GM21423 (cell line): ENCODE measurements around the gene TSACC.

ENCODE experiments used
- ATAC-seq: cut with Tn5 transposase; IDR thresholded peaks from one replicate; pipeline ENCODE4 v1.9.1; 2021; ENCODE audit warnings: mild to moderate bottlenecking, moderate library complexity; ENCODE audit not compliant: unreplicated experiment

TSACC gene

DNA sequence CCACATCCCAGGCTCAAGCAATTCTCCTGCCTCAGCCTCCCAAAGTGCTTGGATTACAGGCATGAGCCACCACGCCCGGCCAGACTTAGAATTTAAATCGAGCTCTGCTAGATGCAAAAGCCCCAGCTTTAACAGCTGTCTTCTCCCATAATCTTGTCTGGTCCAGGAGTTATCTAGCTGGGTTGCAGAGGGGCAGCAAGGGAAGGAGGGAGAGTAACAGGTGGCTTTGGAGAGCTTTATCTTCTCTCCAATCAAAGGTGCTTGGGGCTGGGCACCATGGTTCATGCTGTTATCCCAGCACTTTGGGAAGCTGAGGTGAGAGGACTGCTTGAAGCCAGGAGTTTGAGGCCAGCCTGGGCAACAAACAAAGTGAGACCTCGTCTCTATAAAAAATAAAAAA lies 34.5 kb downstream of the TSACC start:
- no peak for ATAC-seq

DNA sequence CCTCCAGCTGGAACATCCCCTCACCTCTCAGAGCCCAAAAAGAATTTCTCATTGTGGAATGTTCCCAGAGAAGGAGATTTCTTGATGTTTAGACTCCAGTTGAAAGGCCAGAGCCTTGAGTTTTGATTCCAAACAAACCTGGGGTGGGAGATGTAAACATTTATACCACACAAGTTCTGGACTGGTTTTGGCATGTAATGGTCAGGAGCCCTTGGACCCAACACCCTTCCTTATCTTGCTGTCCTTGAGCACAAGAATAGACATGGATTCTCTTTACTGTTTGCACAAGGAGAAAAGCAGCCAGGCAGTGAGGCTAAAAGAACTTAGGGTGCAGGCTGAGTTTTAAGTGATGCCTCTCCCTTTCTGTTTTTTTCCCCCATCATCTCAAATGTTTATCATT lies 35.2 kb downstream of the TSACC start:
- no peak for ATAC-seq

DNA sequence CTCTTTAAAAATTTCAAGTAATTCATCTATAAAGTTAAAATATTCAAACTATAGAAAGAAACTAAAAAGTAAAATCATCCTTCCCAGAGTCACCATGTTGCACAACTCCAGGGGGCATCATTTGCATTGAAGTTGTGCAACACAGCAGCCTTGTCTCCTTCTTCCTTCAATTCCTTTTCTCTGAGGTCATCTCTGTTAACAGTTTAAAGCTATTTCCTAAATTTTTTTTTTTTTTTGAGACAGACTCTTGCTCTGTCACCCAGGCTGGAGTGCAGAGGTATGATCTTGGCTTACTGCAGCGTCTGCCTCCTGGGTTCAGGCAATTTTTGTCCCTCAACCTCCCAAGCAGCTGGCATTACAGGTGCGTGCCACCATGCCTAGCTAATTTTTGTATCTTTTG lies 37.8 kb downstream of the TSACC start:
- no peak for ATAC-seq

DNA sequence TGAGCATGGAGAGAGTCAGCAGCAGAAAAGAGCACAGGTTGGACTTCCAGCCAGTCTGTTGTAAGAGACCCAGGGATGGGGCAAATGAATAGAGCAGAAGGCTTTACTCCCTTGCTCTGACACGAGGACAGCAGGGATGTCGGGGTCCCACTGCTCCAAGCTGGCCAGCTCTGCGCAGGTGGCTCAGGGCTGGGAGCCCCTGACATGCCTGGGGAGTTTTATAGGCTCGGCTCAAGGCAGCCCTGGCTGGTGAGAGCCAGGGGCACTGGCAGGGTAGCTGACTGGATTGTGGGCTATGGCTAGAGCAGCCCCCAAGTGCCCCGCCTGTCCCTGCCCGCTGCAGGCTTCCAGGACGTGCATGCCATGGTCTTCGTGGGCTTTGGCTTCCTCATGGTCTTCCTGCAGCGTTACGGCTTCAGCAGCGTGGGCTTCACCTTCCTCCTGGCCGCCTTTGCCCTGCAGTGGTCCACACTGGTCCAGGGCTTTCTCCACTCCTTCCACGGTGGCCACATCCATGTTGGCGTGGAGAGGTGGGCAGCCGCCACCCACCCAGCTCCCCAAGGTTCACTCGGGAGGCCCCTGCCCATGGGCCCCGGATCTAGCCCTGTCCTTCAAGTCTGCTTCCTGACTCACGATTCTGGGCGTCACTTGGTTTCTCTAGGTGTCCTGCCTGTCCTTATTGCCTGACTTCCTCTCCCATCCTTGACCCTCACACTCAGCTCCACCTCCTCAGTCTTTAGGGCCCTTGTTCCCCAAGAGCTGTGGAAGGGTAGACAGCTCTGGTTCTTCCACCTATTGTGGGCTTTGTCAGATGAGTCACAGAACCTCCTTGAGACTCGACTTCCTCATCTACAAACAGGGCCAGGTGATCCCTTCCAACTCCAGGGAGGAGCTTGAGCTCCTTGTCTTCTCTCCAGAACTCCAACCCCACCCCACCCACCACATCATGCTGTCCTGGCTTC lies 38.9 kb downstream of the TSACC start:
- ATAC-seq, result no peak

DNA sequence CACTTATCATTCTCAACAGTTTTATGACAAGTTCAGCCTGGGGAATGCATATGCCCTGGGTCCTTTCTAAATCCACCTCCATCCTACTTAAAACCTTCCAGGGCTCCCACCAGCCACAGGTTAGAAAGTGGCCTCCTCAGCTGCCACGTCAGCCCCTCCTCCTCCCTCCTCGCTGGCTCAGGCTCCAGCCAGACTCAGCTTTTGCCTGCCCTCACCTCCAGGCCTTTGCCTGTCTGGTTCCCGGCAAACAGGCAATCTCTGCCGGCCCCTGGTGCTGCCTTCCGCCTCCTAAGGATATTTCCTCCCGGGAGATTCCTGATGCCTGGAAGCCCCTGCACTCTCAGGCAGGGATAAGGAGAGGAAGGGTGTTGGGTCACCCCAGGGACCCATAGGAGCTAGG lies 40.2 kb downstream of the TSACC start:
- ATAC-seq, result no peak

DNA sequence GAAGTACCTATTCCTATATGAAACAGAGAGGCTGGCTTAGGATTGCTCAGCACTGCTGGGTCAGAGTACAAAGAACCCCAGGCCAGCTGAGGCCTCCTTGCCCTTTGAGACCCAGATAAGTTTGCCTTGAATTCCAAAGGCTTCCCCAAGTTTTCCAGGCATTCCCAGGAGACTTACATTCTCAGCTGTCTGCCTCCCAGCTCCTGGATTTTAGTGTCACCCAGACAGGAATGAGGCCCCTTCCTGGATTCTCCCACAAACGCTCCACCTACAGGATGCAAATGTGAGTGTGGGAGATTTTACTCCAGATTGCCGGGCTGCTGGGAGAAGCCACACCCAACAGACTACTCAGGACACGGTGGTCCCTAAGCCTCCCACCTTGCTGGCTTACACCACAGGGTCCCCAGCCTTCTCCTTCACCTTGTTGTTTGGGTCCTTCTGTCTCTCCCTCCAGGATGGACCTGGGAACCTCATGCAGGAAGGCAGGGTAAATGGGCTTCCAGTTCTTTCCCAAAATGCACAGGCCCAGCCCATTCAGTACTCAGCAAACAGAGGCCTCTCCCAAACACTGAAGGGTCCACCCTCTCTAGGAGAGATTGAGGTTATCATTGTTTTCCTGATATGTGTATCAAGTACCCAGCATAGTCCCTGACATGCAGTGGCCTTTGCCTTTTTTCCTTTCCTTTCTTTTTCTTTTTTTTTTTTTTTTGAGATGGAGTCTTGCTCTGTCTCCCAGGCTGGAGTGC lies 41.3 kb downstream of the TSACC start:
- no peak for ATAC-seq

DNA sequence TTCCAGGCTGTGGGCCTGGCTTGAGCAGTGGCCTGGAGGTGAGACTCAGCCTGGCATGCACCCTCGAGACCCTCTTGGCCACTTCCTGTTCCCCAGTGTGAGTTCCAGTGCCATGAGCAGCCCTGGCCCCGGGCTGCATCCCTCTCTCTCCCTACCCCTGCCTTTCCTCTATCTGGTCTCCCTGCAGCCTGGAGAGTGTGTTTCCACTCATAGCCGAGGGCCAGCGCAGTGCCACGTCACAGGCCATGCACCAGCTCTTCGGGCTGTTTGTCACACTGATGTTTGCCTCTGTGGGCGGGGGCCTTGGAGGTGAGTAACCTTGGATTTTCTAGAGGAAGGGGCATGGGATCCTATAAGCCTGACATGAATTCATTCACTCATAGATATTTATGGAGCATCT lies 44.2 kb downstream of the TSACC start:
- ATAC-seq, result no peak

DNA sequence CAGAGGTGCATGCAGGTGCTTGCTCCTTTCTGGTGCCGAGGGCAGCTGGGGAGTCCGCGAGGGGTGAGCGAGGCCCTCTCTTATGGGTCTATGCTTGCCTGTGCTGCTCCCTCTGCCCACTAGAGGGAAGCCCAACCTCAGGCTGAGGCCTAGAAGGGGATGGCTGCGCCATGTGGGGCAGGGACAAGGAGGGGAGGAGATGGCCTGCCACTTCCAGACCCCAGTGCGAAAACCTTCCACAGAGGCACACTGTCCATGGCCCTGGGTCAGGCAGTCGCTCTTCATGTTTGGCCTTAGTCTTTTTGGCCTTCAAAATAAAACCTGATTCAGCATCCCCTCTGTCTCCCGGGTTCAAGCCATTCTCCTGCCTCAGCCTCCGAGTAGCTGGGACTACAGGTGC lies 44.7 kb downstream of the TSACC start:
- ATAC-seq, result no peak

DNA sequence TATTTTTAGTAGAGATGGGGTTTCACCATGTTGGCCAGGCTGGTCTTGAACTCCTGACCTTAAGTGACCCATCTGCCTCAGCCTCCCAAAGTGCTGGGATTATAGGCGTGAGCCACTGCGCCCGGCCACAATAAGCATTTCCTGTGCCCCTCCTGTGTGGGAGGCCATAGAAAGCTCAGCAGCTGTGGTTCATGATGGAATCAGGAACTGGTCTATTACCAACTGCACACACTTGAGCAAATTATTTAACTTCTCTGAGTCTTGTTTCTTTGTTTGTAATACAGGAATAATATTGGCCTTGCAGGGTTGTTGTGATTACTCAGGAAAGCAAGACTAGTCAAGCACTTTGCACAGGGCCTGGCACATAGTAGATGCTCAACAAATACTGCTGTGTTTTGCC lies 45.7 kb downstream of the TSACC start:
- ATAC-seq, result no peak

DNA sequence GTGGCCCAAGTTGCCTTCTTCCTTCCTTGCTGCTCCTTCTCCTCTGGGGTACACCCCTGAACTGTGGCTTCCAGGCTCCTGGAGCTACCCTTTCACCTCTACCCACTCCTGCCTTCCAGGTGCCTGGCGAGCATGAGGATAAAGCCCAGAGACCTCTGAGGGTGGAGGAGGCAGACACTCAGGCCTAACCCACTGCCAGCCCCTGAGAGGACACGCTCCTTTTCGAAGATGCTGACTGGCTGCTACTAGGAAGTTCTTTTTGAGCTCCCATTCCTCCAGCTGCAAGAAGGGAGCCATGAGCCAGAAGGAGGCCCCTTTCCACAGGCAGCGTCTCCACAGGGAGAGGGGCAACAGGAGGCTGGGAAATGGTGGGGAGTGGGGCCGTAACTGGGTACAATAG lies 46.3 kb downstream of the TSACC start:
- no peak for ATAC-seq

DNA sequence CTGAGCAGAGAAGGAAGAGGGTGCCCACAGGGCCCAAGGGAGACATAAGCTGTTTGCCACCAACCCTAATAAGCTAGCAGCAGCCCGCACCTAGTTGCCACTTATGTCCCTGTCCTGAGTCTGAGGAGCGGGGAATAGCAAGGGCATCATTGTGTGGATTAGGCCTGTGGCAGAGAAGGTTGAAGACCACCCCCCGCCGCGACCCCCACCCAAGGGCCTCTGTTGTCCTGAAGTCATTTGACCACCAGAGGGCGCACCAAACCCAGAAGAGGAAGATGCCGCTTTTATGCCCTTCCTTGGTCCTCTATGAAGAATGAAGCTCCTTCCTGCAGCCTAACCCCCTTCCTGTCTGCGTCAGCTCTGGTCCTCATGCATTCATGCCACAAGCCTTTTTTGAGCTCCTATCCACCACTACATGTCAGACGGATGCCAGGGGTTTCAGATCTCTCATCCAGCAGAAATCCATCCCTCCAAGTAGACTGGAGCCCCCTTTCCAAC lies 47.3 kb downstream of the TSACC start:
- no peak for ATAC-seq

DNA sequence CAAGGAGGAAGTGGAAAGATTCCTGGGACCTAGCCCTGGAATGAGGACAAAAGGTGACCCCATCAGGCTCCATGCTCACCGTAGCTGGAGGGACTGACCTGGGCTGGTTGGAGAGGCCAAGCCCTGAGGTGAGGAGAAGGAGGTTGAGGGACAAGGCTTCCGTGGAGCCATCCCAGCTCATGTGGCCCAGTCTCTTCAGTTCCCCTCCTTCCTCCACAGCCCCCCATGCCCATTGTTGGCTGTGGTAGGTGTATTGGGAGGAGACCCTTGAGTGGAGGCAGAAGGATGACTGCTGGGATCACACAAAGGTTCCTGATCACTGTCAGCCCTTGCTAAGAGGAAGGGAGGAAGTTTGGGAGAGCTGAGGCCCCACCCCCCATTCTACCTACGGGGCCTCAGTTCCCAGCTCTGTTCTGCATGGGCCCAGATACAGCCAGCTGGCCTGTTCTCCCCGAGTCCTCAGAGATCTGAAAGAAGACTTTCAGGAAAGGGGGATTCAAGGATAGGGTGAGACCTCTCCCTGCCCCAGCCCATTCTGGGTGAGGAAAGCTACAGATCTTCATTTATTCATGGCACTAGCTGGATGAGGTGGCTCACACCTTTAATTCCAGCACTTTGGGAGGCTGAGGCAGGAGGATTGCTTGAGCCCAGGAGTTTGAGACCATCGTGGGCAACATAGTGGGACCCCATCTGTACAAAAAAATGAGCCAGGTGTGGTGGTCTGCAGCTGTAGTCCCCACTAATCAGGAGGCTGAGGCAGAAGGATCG lies 48.0 kb downstream of the TSACC start:
- no peak for ATAC-seq

DNA sequence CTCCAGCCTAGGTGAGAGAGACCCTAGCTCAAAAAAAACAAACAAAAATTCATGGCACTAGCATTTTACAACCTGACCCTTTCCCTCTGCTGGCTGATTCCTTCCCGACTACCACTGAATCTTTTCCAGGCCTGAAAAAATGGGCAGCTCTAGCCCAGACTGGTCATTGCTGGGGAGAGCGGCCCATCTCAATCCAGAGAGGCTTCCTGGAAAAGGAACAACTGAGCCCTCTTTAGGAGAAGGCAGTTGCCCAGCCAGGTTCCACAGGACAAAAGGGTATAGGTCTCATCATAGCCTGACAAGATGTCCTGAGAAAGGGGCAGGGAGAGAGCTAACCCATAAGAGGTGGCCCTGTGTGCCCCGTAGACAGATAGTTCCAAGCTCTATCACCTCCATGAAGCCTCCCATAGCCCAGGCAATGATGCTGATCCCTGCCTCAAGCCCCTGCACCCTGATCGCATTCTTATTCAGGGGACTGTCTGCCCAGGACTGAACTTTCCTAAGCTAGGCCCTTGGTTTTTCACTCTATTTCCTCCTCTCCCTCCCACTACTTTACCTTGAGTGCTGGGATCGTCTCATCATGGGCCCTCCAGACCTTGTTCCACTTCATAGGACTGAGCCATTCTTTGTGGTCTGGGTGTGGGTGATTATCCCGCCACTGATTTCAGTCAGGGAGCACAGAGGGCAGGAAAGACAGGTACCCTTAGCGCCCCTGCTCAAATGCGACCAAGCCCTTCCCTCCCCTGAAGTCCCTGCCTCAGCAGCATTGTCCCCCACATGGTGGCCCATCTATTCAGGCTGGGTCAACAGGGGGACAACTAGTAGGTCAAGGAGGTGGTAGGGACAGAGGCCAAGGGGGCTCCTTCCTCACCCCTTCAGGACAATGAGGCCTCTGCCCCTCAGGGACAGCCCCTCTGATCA lies 48.9 kb downstream of the TSACC start:
- ATAC-seq, result no peak

DNA sequence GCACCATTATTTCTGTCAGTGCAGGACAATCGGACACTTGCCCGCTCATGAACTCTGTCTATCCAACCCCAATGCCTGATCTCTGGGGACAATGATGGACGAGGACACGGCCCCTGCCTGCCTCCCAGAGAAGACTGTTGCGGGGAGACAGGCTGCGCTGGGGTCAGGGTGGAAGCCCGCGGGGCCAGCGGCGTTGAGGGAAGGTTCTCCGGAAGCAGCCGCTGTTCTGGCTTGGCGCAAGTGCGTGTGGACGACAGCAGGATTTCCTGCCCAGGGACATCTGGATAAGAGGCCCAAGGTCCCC lies 49.5 kb downstream of the TSACC start:
- no peak for ATAC-seq

DNA sequence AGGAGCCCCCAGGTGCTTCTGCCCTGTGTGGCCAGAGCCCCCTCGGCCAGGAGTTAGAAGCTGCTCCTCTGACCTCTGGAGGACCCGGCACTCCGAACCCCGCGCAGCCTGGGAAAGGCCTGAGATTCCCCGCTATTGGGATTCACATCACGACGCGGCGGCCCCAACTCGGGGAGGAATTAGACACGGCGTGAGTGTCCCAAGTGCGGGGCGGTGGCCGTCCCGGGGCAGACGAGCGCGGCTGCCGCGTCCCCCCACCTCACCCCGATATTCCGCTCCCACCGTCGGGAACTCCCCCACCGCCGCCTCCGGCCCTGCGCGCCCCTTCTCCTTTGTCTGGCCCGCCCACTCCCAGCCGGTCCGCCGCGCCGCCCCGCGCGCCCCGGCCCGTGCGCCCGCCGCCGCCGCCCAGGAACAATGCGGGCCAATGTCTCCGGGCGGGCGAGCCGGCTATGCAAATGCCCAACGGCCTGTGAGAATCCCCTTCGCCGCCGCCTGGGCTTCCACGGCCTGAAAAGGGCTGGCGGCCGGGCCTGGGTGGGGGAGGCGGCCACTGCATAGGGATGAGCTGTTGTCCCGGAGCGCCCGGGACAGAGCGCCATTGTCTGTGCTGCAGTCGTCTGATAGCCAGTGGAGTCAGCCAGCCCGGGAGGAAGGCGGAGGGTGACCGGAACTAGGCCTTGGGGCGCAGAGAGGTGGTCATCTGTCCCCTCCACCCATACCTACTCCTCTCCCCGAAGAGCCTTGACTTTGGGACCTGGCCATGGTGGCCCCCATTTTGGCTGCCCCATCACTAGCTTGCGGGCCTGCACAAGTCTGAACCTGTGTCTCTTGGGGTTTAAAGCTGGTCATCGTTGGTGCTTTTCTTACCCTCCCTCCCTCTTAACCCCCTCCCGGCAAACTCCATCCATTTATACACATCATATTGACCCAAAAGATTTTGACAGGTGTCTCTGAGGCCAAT lies 50.1 kb downstream of the TSACC start:
- no peak for ATAC-seq

DNA sequence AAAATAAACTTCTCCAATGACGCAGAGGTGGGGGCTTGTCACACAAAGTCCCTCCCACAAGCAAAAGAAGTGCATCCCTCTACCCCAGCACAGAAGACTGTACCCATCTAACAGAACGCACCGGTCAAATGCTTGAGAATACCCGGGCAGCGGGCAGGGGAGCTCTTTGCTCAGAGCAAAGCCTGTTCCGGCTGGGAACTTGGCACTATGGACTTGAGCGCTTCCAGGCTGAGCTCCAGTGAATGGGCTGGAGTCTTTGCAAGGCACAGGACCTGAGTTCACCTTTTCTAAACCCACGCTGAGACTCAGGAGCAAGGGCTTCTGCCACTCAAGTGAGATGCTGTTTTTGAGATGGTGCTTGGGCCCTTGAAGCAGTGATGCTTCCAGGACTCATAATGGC lies 51.0 kb downstream of the TSACC start:
- ATAC-seq, result no peak

DNA sequence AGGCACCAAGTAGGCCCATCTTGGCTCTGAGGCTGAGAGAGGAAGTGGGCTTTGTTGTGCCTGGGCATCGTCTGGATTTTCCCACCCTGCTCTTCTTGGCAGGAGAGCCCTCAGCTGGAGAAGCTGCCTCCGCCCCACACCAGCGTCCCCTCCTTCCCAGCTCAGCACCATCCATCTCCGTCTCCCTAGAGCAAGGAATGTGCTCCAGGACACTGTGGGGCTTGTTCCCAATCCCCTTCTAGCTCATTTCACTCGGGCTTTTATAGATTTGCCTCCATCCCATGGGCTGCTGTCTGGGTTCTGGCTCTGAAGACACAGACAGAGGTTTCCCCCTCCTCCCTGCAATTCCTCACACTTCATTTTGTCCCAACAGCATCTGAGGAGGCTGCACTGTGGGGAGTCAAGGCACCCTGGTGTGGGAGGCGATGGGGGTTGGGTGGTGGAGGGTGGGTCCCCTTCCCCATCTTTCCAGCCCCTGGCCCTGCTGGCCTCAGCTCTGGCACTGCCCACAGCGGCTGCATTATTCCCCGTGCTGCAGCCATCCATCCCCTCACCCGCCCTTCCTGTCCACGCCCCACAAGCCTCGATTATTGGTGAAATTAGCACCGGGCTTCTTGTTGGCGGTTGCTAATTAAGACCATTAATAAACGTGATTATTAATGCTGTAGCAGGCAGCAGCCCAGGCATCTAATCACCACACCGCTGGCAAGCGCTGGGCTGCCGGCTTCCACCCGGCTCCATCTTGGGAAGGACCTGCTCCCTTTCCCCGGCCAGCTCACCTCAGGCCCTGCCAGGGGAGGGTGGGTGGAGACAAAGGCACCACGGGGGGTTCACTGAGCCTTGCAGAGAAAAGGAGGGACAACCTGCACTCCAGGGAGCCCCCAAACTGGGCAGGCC lies 52.4 kb downstream of the TSACC start:
- ATAC-seq, result no peak

DNA sequence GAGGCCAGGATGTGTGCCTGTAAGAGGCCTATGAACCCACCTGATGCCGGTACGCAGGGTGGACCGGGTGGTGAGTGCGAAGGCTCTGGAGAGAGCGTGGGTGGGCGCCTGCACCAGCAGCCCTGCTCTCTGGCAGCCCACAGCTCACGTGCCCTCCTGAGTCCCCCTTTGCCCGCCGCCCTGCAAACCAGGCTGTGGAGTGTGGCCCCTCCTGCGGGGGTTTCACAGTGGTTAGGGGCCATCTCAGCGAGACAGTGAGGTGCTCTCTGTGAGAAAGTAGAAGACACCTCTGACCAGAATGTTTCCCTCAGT lies 53.0 kb downstream of the TSACC start:
- no peak for ATAC-seq
